ENCODE data around the gene USH1G. TPM values are rescaled to one million over a fixed set of nuclear protein-coding genes. Genes with fewer than 3 reads are reported as not detected.

The USH1G gene
- total and polyA plus RNA-seq, 2 of the 13 experiments (the other 11 are each of a cell fraction or from before 2014, with no cell fraction given): 0.04 TPM; not detected in 1

- TF ChIP-seq ZNF574 (CRISPR knock-in tag; IDR thresholded peaks at IDR 0.05): peak; percentile 68
- peak; percentile 67; the same call in 1 of the 2 replicates for TF ChIP-seq YEATS4 (CRISPR knock-in tag; IDR thresholded peaks at IDR 0.05; ENCODE audit: borderline replicate concordance)
- peak; percentile 52; the same call in 1 of the 2 replicates for TF ChIP-seq RXRB (CRISPR knock-in tag; IDR thresholded peaks at IDR 0.05; ENCODE audit: borderline replicate concordance)
- TF ChIP-seq CHD4 (IDR thresholded peaks at IDR 0.05; ENCODE audit: borderline replicate concordance, low read length): no peak
- 0 out of 2 replicates have a peak, but pooled peaks have one; percentile 13 for TF ChIP-seq ZBTB21 (CRISPR knock-in tag; IDR thresholded peaks at IDR 0.05)
- peak; percentile 79 for TF ChIP-seq MXD3 (CRISPR knock-in tag; IDR thresholded peaks at IDR 0.05)
- TF ChIP-seq ZNF605 (CRISPR knock-in tag; IDR thresholded peaks at IDR 0.05): no peak
- TF ChIP-seq ZFP41 (CRISPR knock-in tag; IDR thresholded peaks at IDR 0.05; ENCODE audit: borderline replicate concordance): no peak
- peak; percentile 94; the same call in 1 of the 2 replicates for TF ChIP-seq ZNF512B (CRISPR knock-in tag; IDR thresholded peaks at IDR 0.05; ENCODE audit: borderline replicate concordance)
- peak; percentile 48; the same call in 1 of the 2 replicates for TF ChIP-seq ZBTB49 (CRISPR knock-in tag; IDR thresholded peaks at IDR 0.05; ENCODE audit: borderline replicate concordance)
- peak; percentile 71; the same call in 1 of the 2 replicates for TF ChIP-seq SNAPC5 (CRISPR knock-in tag; IDR thresholded peaks at IDR 0.05; ENCODE audit: borderline replicate concordance)
- TF ChIP-seq ZNF24 (IDR thresholded peaks at IDR 0.05): no peak
- TF ChIP-seq AFF4 (CRISPR knock-in tag; IDR thresholded peaks at IDR 0.05): 0 out of 2 replicates have a peak, but pooled peaks have one; percentile 83
Measured at GRCh38 chr17:74872313-74873036, 50.6 kb downstream of the USH1G start, which contains the start of gene FDXR (continued).

All from HepG2 (cell line).